HEK293 (cell line): ENCODE data around the gene CRTC1.

ENCODE experiments used
- CTCF ChIA-PET: fragments of 350-600 bp; formaldehyde crosslinking; extraction: SDS; loops from one replicate; lab custom pipeline; 2021; ENCODE audit warnings: antibody characterized with exemption; lab: Yijun Ruan, JAX
- POLR2A ChIA-PET: fragments of 300-600 bp; formaldehyde crosslinking; extraction: SDS; loops from one replicate; lab custom pipeline; 2020; ENCODE audit warnings: antibody characterized with exemption, inconsistent platforms; lab: Yijun Ruan, JAX
- H3K27ac ChIP-seq: fragments of 200-500 bp; sonication (Bioruptor generic); 2 replicates; pipeline ENCODE4 v1.5.1; 2014; ENCODE audit warnings: low read depth, low read length, control low read depth, inconsistent platforms; ENCODE audit errors: extremely low read depth
- H3K36me3 ChIP-seq, 2 experiments: fragments of 200-500 bp in 1 of 2; sonication (Bioruptor generic) in 1 of 2; 1 replicate in 1 of 2; 2 replicates in 1 of 2; pipeline ENCODE4 v1.5.1; 2014 to 2017; ENCODE audit warnings: inconsistent platforms in 2 of 2, low read length in 2 of 2; ENCODE audit not compliant: control insufficient read depth in 2 of 2, insufficient read depth in 1 of 2
- H3K4me1 ChIP-seq: fragments of 200-500 bp; sonication (Bioruptor generic); 2 replicates; pipeline ENCODE4 v1.5.1; 2014; ENCODE audit warnings: mild to moderate bottlenecking, low read length, inconsistent platforms; ENCODE audit not compliant: control insufficient read depth, insufficient read depth
- H3K4me3 ChIP-seq: 2 replicates; pipeline ENCODE4 v1.5.1; 2011; ENCODE audit warnings: low read depth, mild to moderate bottlenecking, control low read depth, low read length, moderate library complexity
- H3K9me3 ChIP-seq: fragments of 200-500 bp; sonication (Bioruptor generic); 2 replicates; pipeline ENCODE4 v1.5.1; 2014; ENCODE audit warnings: low read depth, low read length, inconsistent platforms; ENCODE audit not compliant: control insufficient read depth, insufficient read depth
- GLI2 ChIP-seq: fragments of 450-650 bp; formaldehyde crosslinking; IDR thresholded peaks from 2 replicates; pipeline ENCODE4; 2017; ENCODE audit warnings: missing biosample characterization, missing genetic modification characterization, low read depth, borderline replicate concordance
- IKZF3 ChIP-seq: fragments of 450-650 bp; IDR thresholded peaks from 2 replicates; pipeline ENCODE4 v1.5.0; 2018; ENCODE audit warnings: missing biosample characterization, mild to moderate bottlenecking, missing genetic modification characterization, moderate library complexity
- PRDM1 ChIP-seq: fragments of 450-650 bp; formaldehyde crosslinking; IDR thresholded peaks from 2 replicates; pipeline ENCODE4; 2016; ENCODE audit warnings: missing biosample characterization, missing genetic modification characterization
- TCF7L2 ChIP-seq: IDR thresholded peaks from 2 replicates; pipeline ENCODE4 v1.6.1; 2011; ENCODE audit warnings: low read depth, mild to moderate bottlenecking, inconsistent platforms, low read length, moderate library complexity, borderline replicate concordance
- ZBTB20 ChIP-seq: fragments of 450-650 bp; formaldehyde crosslinking; IDR thresholded peaks from 2 replicates; pipeline ENCODE4 v1.5.1; 2016; ENCODE audit warnings: missing biosample characterization, missing genetic modification characterization
- ZFHX2 ChIP-seq: fragments of 450-650 bp; formaldehyde crosslinking; conservative IDR thresholded peaks from 2 replicates; pipeline ENCODE4 v1.5.1; 2016; ENCODE audit warnings: missing biosample characterization, missing genetic modification characterization
- ZIC2 ChIP-seq: fragments of 450-650 bp; formaldehyde crosslinking; IDR thresholded peaks from 2 replicates; pipeline ENCODE4 v1.5.1; 2016; ENCODE audit warnings: missing biosample characterization, missing genetic modification characterization
- ZNF16 ChIP-seq: fragments of 450-650 bp; formaldehyde crosslinking; IDR thresholded peaks from 2 replicates; pipeline ENCODE4 v1.5.1; 2016; ENCODE audit warnings: low read depth, missing biosample characterization, missing genetic modification characterization
- ZNF366 ChIP-seq: fragments of 450-650 bp; formaldehyde crosslinking; conservative IDR thresholded peaks from 2 replicates; pipeline ENCODE4 v1.5.1; 2016; ENCODE audit warnings: missing biosample characterization, missing genetic modification characterization
- ZNF677 ChIP-seq: fragments of 450-650 bp; IDR thresholded peaks from 2 replicates; pipeline ENCODE4 v1.5.0; 2018; ENCODE audit warnings: missing biosample characterization, mild to moderate bottlenecking, missing genetic modification characterization, moderate library complexity
- ZNF843 ChIP-seq: fragments of 450-650 bp; formaldehyde crosslinking; IDR thresholded peaks from 2 replicates; pipeline ENCODE4 v1.5.1; 2016; ENCODE audit warnings: missing biosample characterization, missing genetic modification characterization
- TF ChIP-seq, protein P1 (sequence below): sonication (generic); formaldehyde crosslinking; IDR thresholded peaks from 2 replicates; pipeline ENCODE4 v1.8.1; 2022; ENCODE audit warnings: mild to moderate bottlenecking, moderate library complexity, missing genetic modification reagents
- TF ChIP-seq, protein P2 (sequence below): fragments of 450-650 bp; formaldehyde crosslinking; IDR thresholded peaks from 2 replicates; pipeline ENCODE4; 2016; ENCODE audit warnings: missing biosample characterization, missing genetic modification characterization
- TF ChIP-seq, protein P3 (sequence below): fragments of 450-650 bp; formaldehyde crosslinking; IDR thresholded peaks from 2 replicates; pipeline ENCODE4 v1.5.1; 2016; ENCODE audit warnings: missing biosample characterization, missing genetic modification characterization
- TF ChIP-seq, protein P4 (sequence below): fragments of 450-650 bp; formaldehyde crosslinking; IDR thresholded peaks from 2 replicates; pipeline ENCODE4 v1.5.1; 2016; ENCODE audit warnings: missing biosample characterization, missing genetic modification characterization, low read depth

Gene CRTC1

DNA sequence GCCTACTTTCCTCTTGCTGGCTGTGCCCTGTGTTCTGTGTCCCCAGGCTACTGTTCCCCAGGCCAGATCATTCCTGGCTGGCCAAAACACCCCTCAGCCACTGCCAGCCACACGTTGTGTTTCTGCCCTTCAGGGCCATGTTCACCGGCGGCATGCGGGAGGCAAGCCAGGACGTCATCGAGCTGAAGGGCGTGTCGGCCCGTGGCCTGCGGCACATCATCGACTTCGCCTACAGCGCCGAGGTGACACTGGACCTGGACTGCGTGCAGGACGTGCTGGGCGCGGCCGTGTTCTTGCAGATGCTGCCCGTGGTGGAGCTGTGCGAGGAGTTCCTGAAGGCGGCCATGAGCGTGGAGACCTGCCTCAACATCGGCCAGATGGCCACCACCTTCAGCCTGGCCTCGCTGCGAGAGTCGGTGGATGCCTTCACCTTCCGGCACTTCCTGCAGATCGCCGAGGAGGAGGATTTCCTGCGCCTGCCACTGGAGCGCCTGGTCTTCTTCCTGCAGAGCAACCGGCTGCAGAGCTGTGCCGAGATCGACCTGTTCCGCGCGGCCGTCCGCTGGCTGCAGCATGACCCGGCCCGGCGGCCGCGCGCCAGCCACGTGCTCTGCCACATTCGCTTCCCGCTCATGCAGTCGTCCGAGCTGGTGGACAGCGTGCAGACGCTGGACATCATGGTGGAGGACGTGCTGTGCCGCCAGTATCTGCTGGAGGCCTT, 15.8 kb upstream of the CRTC1 start:
- H3K36me3 ChIP-seq: peaks cover 0 to 27% of the 10 kb centered on the region in 2 experiments; a peak in 2 of 3 replicates
- H3K9me3 ChIP-seq: no peaks in the 10 kb centered on the region
- TF ChIP-seq, protein P1, sequence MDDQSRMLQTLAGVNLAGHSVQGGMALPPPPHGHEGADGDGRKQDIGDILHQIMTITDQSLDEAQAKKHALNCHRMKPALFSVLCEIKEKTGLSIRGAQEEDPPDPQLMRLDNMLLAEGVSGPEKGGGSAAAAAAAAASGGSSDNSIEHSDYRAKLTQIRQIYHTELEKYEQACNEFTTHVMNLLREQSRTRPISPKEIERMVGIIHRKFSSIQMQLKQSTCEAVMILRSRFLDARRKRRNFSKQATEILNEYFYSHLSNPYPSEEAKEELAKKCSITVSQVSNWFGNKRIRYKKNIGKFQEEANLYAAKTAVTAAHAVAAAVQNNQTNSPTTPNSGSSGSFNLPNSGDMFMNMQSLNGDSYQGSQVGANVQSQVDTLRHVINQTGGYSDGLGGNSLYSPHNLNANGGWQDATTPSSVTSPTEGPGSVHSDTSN: peak; percentile 50; the same call in 1 of the 2 replicates
- TF ChIP-seq IKZF3: no peak
- TF ChIP-seq, protein P2, sequence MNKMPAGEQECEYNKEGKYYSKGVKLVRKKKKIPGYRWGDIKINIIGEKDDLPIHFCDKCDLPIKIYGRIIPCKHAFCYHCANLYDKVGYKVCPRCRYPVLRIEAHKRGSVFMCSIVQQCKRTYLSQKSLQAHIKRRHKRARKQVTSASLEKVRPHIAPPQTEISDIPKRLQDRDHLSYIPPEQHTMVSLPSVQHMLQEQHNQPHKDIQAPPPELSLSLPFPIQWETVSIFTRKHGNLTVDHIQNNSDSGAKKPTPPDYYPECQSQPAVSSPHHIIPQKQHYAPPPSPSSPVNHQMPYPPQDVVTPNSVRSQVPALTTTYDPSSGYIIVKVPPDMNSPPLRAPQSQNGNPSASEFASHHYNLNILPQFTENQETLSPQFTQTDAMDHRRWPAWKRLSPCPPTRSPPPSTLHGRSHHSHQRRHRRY (tag by site-specific recombination): no peak
- TF ChIP-seq, all 188 proteins: peak for 1
- H3K27ac ChIP-seq: no peak overlapping the region
- H3K4me3 ChIP-seq: no peak overlapping the region
- no peaks in the 10 kb centered on the region for H3K4me1 ChIP-seq
- POLR2A ChIA-PET: no interaction called here
- CTCF ChIA-PET: interaction anchor here (0.7 kb wide), 1 partner anchor 46 kb away, joined by 4 read pairs; no protein-coding TSS in a partner anchor

DNA sequence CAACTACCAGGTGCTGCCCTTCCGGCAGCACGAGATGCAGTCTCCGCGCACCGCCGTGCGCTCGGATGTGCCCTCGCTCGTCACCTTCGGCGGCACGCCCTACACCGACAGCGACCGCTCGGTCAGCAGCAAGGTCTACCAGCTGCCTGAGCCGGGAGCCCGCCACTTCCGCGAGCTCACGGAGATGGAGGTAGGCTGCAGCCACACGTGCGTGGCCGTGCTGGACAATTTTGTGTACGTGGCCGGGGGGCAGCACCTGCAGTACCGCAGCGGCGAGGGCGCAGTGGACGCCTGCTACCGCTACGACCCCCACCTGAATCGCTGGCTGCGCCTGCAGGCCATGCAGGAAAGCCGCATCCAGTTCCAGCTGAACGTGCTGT, 15.2 kb upstream of the CRTC1 start:
- Histone ChIP-seq H3K27ac (no peak overlapping the region), H3K9me3 (no peaks in the 10 kb centered on the region), H3K4me1 (no peaks in the 10 kb centered on the region), H3K36me3 (peaks cover 0 to 27% of the 10 kb centered on the region in 2 experiments; a peak in 2 of 3 replicates), H3K4me3 (no peak overlapping the region)
- ChIA-PET CTCF (interaction anchor here (0.7 kb wide), 1 partner anchor 47 kb away, joined by 4 read pairs; no protein-coding TSS in a partner anchor), POLR2A (no interaction called here)
- TF ChIP-seq ZNF843 (no peak), GLI2 (tag by site-specific recombination) (no peak), ZNF366 (tag by site-specific recombination) (no peak), TCF7L2 (no peak), ZNF677 (no peak), ZNF16 (tag by site-specific recombination) (no peak), ZFHX2 (tag by site-specific recombination) (no peak), ZBTB20 (tag by site-specific recombination) (no peak), PRDM1 (tag by site-specific recombination) (no peak), ZIC2 (tag by site-specific recombination) (no peak)
- TF ChIP-seq, protein P3, sequence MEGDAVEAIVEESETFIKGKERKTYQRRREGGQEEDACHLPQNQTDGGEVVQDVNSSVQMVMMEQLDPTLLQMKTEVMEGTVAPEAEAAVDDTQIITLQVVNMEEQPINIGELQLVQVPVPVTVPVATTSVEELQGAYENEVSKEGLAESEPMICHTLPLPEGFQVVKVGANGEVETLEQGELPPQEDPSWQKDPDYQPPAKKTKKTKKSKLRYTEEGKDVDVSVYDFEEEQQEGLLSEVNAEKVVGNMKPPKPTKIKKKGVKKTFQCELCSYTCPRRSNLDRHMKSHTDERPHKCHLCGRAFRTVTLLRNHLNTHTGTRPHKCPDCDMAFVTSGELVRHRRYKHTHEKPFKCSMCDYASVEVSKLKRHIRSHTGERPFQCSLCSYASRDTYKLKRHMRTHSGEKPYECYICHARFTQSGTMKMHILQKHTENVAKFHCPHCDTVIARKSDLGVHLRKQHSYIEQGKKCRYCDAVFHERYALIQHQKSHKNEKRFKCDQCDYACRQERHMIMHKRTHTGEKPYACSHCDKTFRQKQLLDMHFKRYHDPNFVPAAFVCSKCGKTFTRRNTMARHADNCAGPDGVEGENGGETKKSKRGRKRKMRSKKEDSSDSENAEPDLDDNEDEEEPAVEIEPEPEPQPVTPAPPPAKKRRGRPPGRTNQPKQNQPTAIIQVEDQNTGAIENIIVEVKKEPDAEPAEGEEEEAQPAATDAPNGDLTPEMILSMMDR: no peak
- TF ChIP-seq, protein P1: no peak
- TF ChIP-seq, protein P4, sequence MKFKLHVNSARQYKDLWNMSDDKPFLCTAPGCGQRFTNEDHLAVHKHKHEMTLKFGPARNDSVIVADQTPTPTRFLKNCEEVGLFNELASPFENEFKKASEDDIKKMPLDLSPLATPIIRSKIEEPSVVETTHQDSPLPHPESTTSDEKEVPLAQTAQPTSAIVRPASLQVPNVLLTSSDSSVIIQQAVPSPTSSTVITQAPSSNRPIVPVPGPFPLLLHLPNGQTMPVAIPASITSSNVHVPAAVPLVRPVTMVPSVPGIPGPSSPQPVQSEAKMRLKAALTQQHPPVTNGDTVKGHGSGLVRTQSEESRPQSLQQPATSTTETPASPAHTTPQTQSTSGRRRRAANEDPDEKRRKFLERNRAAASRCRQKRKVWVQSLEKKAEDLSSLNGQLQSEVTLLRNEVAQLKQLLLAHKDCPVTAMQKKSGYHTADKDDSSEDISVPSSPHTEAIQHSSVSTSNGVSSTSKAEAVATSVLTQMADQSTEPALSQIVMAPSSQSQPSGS (tag by site-specific recombination): no peak
